AG10803 (cell line): ENCODE data around the gene GALNTL6.

Experiments
- DNase-seq: peaks from one replicate; pipeline ENCODE4 v3.0.0; 2010; ENCODE audit warnings: low read depth
- H3K4me3 ChIP-seq: 2 replicates; pipeline ENCODE4 v1.5.1; 2011; ENCODE audit warnings: mild to moderate bottlenecking, low read length, control low read depth
- TF ChIP-seq, protein P1 (sequence below): conservative IDR thresholded peaks from 2 replicates; pipeline ENCODE4 v1.5.1; 2011; ENCODE audit warnings: mild to moderate bottlenecking, low read length, control low read depth, inconsistent platforms

The GALNTL6 gene

GRCh38 chr4:172654457-172654856 lies 841.3 kb downstream of the GALNTL6 start:
- H3K4me3 ChIP-seq, result no peak overlapping the region
- TF ChIP-seq, protein P1, sequence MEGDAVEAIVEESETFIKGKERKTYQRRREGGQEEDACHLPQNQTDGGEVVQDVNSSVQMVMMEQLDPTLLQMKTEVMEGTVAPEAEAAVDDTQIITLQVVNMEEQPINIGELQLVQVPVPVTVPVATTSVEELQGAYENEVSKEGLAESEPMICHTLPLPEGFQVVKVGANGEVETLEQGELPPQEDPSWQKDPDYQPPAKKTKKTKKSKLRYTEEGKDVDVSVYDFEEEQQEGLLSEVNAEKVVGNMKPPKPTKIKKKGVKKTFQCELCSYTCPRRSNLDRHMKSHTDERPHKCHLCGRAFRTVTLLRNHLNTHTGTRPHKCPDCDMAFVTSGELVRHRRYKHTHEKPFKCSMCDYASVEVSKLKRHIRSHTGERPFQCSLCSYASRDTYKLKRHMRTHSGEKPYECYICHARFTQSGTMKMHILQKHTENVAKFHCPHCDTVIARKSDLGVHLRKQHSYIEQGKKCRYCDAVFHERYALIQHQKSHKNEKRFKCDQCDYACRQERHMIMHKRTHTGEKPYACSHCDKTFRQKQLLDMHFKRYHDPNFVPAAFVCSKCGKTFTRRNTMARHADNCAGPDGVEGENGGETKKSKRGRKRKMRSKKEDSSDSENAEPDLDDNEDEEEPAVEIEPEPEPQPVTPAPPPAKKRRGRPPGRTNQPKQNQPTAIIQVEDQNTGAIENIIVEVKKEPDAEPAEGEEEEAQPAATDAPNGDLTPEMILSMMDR, result no peak
- no peak for DNase-seq

GRCh38 chr4:172656055-172656454 lies 842.9 kb downstream of the GALNTL6 start:
- no peak overlapping the region for H3K4me3 ChIP-seq
- TF ChIP-seq, protein P1, result no peak
- no peak for DNase-seq

DNA sequence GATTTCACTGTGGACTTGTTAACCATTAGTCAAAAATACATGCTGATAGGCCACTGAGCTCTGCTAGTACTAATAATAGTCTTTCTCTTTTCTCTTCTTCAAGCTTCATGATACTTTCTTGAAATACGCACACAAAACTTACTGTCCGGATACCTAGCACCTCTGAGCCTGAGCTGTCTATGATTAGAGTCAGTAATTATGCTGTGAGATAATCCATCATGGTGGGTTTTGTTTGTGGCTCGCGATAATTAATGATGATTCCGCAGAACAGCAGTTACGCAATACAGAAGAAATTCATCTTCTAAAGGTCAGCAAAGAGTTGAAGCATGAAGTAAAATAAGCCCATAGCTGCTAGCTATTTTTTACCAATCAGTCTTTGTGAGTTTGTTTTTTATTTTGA lies 843.9 kb downstream of the GALNTL6 start:
- H3K4me3 ChIP-seq, result no peak overlapping the region
- TF ChIP-seq, protein P1, result no peak
- DNase-seq, result no peak

- TF ChIP-seq, protein P1, result no peak
- DNase-seq, result no peak
- no peak overlapping the region for H3K4me3 ChIP-seq
These were observed 847.0 kb downstream of the GALNTL6 start for GRCh38 chr4:172660251-172660650.

DNA sequence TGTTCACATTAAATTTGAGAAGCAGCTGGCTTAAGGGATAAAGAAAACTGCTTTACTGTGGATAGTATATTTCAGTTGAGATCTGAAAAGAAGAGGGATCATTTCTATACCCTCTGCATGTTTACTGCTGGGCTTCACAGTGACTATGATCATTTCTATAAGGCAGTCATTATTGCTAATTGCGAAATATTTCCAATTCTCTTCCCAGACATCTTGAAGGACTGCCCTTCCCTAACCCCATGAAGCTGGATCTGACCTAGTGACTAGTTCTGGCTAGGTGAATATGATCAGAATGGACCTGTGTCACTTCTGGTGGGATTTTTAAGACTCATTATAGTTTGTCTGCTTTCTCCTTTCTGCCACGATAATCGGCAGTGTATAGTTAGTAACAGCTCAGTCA lies 848.9 kb downstream of the GALNTL6 start:
- no peak for DNase-seq
- no peak overlapping the region for H3K4me3 ChIP-seq
- TF ChIP-seq, protein P1, result no peak

DNA sequence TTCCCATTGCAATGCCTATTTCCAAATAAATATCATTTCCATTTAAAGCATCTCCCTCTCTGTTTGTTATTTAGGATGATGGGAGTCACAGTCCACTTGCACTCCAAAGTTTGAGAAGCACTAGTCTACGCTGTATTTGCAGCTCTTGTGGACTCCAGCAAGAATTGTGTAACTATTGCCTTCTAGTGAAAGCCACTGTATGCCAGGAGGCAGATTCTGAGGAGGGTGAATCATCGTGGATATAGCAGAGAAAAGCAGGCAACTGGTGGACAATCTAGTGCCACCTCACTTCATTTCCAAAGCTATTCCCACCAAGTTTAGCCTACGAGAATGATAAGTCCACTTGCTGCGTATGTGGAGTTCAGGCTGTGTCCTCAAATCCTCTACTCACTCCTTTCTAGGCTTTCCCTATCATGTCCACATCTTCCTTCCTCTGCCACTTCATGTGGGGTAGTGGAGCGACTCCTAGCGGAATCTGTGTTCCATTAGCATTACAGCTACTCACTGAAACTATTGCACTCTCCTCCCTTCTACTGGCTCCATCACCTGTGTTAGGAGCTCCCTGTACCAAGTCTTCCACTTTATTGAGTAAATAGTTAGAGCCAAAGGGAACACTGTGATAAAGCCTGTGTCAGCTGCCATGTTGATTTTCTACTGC lies 853.6 kb downstream of the GALNTL6 start:
- H3K4me3 ChIP-seq, result no peak overlapping the region
- DNase-seq, result no peak
- TF ChIP-seq, protein P1, result no peak

- TF ChIP-seq, protein P1, result no peak
- no peak overlapping the region for H3K4me3 ChIP-seq
- DNase-seq, result no peak
These were observed 861.6 kb downstream of the GALNTL6 start for GRCh38 chr4:172674811-172675210.
